Urinary bladder (tissue), 4 donors: ENCODE measurements around the gene SEMA3B. TPM values are rescaled to one million over a fixed set of nuclear protein-coding genes. Genes with fewer than 3 reads are reported as not detected.
"Not testable (repeated sequence)": the region's sequence is repeated elsewhere in the genome, so short reads cannot be mapped to it uniquely, and the experiment has no call there.

ENCODE experiments used
- DNase-seq: peaks from one replicate; pipeline ENCODE4 v3.0.0-alpha.2; 2015; ENCODE audit errors: extremely low spot score
- H3K27ac ChIP-seq: one replicate; pipeline ENCODE4 v1.5.1; 2013; ENCODE audit warnings: low read depth, mild to moderate bottlenecking, moderate library complexity
- H3K36me3 ChIP-seq: one replicate; pipeline ENCODE4 v1.6.1; 2013; ENCODE audit warnings: mild to moderate bottlenecking, moderate library complexity; ENCODE audit not compliant: insufficient read depth
- H3K4me1 ChIP-seq: one replicate; pipeline ENCODE4 v1.6.1; 2013; ENCODE audit warnings: mild to moderate bottlenecking, moderate library complexity; ENCODE audit not compliant: insufficient read depth
- H3K4me3 ChIP-seq: one replicate; pipeline ENCODE4 v1.5.1; 2013; ENCODE audit warnings: low read depth, low read length
- WGBS: extraction: QIAGEN DNeasy Blood & Tissue Kit; methylation state at CpG from one replicate; pipeline ENCODE4 v1.1.7; 2013; 5-methylcytosine and 5-hydroxymethylcytosine counted together
- polyA plus RNA-seq: library from polyadenylated mRNA; stranded (reverse); fragments of 200-250 nt; gene quantifications from one replicate; pipeline ENCODE4 v1.2.3, GENCODE V29; 2013
- total RNA-seq: library from RNA; depleted of rRNA; stranded (reverse); fragments of >200 nt; gene quantifications from one replicate; pipeline ENCODE4 v1.2.3, GENCODE V29; 2014
- donor health status: healthy with polysubstance abuse.
- donor health status: healthy.

Gene SEMA3B
- total RNA-seq (63.4 TPM), polyA plus RNA-seq (35.5 TPM)

DNA sequence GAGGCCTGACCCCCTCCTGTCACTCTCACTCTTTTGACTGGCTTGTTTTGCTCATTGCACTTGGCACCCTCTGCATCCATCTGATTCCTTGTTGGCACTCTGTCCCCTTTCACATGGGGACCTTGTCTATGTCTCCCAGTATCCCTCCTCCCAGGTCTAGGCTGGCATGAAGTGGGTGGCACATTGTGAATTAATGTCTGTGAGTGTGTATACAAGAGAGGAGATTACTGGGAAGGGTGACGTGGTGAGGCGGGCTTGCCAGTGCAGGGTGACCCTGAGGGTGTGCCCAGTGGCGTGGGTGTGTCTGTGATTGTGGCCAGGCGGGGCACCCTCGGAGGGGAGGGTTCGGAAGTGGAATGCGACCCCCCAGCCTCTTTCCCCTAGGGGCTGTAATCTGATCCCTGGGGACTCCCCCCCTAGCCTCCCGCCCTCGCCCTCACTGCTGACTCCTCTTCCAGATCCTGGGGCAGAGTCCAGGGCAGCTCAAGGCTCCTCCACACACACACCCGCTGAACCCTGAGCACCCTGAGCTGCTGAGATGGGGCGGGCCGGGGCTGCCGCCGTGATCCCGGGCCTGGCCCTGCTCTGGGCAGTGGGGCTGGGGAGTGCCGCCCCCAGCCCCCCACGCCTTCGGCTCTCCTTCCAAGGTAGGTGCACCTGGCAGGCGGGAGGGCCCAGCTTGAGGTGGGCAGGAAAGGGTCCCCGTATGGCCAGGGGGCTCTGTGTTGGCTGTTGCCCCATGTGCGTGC lies at the start of gene SEMA3B:
SEMA3B (plus strand) TSS at position 445 of the 749 bp plus-strand sequence; CDS start at position 539, 94 bp downstream.
- Histone ChIP-seq H3K4me3 (peak within 1 kb of the TSS; percentile 34), H3K4me1 (peaks cover 5% of the 10 kb centered on the region), H3K36me3 (no peaks in the 10 kb centered on the region), H3K27ac (peak within 1 kb of the TSS; percentile 66)
- 28% methylated on average over 21 of the region's 21 CpGs for WGBS
- DNase-seq: no peak

DNA sequence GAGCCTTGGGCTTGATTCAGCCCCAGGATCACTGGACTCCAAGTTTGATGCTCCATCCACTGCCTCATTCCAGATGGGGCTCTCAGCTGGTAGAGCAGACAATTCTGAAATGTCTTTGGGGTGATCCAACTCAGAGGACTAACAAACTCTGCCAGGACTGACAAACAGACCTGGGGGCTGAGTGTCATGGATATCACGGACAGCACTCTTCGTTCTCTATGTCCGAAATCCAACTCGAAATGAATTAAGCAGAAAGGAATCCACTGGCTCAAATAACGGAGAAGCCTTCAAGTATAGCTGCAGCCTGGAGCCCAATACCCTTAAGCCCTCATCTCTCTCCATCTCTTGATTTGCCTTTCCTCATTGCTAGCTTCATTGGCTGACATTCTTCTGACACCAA lies 49.7 kb upstream of the SEMA3B start:
- H3K4me3 ChIP-seq: no peak overlapping the region
- WGBS: 90% methylated on average over 5 of the region's 5 CpGs
- H3K4me1 ChIP-seq: no peaks in the 10 kb centered on the region
- DNase-seq: no peak
- no peak overlapping the region for H3K27ac ChIP-seq
- no peaks in the 10 kb centered on the region for H3K36me3 ChIP-seq

DNA sequence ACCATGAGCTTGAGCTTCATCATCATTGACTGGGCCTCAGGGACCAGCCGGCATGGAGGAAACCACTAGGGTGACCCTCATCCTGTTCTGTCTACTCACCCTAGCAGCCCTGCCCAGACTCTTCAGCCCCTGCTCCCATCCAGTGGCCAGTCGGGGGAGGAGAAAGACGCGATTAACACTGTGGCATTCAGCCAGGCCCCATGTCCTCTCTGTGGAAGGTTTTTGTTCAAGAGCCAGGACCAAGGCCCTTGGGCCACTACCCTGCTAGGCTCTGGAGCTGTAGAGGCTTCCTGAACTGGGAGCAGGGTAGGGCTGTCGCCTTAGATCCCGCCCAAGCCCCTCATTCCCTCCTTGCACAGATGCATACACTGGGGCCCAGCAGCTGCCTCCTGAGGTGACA lies 48.8 kb upstream of the SEMA3B start:
- no peak overlapping the region for H3K4me3 ChIP-seq
- no peaks in the 10 kb centered on the region for H3K4me1 ChIP-seq
- no peak for DNase-seq
- H3K27ac ChIP-seq: no peak overlapping the region
- 70% methylated on average over 6 of the region's 6 CpGs for WGBS
- no peaks in the 10 kb centered on the region for H3K36me3 ChIP-seq

DNA sequence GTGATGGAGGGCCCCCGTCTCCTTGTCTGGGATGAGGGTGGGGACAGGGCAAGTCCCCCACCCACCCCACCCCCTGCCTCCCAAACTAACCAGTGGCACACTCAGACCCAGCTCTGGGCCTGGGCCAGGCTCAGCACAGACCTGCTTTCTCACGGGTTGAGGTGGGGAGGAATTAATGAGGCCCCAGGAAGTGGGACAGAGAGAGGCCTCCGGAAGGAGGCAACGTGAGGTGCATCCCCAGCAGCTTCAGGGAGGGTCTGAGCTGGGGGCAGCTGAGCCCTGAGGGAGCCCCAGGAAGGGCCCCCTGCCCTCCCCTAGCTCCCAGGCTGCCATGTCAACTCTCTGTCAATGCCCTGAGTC lies 47.9 kb upstream of the SEMA3B start:
- WGBS: 83% methylated on average over 4 of the region's 4 CpGs
- H3K36me3 ChIP-seq: no peaks in the 10 kb centered on the region
- H3K27ac ChIP-seq: no peak overlapping the region
- H3K4me3 ChIP-seq: no peak overlapping the region
- DNase-seq: no peak
- no peaks in the 10 kb centered on the region for H3K4me1 ChIP-seq

DNA sequence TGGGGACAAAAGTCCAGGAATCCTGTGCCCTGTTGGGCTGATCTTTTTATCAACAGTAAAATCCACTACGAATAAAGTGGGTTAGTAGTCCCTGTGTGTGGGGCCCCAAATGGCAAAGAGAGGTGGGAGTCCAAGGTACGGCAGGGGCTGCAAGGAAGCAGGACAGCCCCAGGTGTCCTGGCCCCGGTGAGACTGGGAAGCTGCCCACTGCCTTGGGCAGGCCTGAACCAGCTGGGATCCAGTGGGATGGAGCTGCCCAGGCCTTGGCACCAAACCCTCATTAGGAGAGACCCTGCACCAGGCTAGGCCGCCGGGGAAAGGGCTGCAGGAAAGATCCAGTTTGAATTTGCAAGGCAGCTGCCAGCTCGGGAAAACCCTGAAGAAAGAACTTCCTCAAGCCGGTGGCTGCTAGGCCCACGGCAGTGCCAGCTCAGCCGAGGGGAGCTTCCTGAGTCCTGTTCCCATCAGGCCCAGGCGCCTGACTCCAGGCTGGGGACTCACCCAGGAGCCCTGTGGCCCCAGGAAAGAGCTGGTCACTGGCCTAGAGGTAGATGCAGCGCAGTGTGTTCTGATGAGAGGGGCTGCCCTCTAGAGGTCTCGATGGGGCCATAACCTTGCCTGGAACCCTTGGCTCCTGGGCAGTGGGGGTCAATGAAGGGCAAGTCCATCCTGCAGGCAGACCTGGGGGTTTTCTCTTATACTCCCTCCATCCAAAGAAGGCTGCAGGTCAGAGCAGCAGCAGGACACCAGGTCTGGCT lies 47.4 kb upstream of the SEMA3B start:
- 78% methylated on average over 12 of the region's 12 CpGs for WGBS
- DNase-seq: no peak
- no peak overlapping the region for H3K27ac ChIP-seq
- H3K36me3 ChIP-seq: no peaks in the 10 kb centered on the region
- no peaks in the 10 kb centered on the region for H3K4me1 ChIP-seq
- no peak overlapping the region for H3K4me3 ChIP-seq

DNA sequence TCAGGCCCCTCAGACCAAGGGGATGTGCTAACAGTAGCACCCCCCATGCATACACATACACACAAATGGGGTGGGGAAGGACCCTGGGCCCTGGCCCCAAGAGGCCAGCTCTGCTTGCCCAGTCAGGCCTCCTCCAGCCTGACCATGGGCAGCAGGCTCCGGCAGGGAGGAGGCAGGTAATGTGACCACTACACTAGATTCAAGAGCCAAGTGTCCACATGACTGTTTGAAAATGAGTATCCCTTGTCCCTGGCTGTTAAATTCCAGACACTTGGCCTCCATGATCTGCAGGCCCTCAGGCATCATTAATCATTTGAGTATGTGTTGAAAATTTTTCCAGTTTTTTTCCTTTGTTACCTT lies 46.8 kb upstream of the SEMA3B start:
- Histone ChIP-seq H3K27ac (no peak overlapping the region), H3K4me3 (no peak overlapping the region), H3K4me1 (no peaks in the 10 kb centered on the region), H3K36me3 (no peaks in the 10 kb centered on the region)
- WGBS: 98% methylated on average over 1 of the region's 1 CpG
- no peak for DNase-seq

DNA sequence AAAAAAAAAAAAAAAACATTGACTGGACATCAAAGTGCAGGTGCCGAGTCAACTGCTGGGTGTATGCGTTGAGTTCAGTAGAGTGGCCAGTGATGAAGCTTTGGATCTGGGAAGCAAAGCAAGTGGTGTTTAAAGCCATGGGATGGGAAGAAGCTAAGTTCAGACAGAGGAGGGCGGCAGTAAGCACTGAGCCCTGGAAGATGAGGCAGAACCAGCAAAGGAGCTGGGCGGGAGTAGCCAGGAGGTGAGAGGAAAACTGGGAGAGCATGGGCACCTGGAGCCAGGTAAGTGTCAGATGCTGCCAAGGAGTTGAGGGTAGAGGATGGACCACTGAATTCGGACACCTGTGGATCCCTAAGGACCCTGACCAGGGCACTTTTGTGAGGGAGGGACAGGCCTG lies 44.3 kb upstream of the SEMA3B start:
- H3K4me3 ChIP-seq: no peak overlapping the region

DNA sequence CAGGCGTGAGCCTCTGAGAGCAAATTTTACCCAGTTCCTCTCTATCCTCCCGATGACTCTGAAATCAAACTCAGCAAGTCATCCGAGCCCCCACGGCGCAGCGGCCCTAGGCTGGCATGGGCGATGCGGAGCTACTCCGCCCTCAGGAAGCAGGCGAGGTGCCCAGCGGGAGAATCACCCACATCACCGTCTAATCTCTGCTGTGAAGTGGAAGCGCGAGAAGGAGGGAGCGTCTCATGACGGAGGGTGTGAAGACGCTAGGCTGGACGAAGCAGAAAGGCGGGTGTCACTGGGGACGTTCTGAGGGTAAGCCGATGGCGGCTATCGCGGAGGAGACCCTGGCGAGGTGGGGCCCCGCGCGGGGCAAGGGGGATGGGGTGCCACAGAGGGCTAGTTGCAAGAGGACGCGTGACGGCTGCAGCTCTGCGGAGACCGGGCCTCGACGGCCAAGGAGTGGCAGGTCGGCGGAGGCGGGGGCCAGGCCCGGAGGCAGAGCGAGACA lies 42.0 kb upstream of the SEMA3B start:
- Histone ChIP-seq H3K4me1 (no peaks in the 10 kb centered on the region), H3K27ac (no peak overlapping the region), H3K36me3 (no peaks in the 10 kb centered on the region), H3K4me3 (peak overlapping the region; percentile 12)
- under 1% methylated on average over 40 of the region's 40 CpGs for WGBS
- DNase-seq: no peak

More for the DNA sequence above, 44.3 kb upstream of the SEMA3B start:
- no peak for DNase-seq
- WGBS: 68% methylated on average over 5 of the region's 5 CpGs
- Histone ChIP-seq H3K4me1 (no peaks in the 10 kb centered on the region), H3K27ac (no peak overlapping the region), H3K36me3 (no peaks in the 10 kb centered on the region)

DNA sequence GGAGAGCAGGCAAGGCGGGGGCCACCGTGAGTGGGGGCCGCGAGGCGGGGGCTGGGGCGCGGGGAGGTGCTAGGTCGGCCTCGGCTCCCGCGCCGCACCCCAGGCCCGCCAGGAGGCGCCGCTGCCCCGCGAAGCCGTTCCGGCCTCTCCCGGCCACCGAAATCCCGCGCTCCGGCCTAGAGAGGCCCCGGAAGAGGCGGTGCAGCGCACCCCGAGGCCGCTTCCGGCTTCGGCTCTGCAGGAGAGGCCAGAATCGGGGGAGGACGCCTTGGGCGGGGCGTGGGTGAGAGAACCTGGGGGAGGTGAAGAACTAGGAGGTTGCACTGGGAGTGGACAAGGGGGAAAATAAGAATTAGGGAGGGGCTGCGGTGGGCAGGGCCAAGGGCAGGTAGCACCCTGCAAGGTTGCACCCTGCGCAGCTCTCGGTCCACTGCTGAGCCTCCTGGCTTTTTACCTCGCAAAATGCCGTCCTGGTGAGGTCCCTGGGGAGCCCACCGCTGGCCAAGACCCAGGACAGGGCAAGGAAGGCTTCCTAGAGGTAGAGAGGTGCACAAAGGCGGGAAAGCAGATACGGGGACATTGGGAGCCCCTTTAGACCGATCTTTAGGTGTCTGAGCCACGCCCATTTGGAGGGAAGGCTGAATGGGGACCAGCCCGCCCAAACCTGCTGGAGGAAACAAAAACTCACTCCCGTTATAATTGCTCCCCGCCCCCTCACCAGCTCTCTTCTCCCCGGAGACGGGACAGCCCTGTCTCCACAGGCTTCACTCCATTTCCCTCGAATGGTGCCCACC lies 41.4 kb upstream of the SEMA3B start:
- 2% methylated on average over 50 of the region's 51 CpGs for WGBS
- no peaks in the 10 kb centered on the region for H3K36me3 ChIP-seq
- peak; percentile 88 for DNase-seq

DNA sequence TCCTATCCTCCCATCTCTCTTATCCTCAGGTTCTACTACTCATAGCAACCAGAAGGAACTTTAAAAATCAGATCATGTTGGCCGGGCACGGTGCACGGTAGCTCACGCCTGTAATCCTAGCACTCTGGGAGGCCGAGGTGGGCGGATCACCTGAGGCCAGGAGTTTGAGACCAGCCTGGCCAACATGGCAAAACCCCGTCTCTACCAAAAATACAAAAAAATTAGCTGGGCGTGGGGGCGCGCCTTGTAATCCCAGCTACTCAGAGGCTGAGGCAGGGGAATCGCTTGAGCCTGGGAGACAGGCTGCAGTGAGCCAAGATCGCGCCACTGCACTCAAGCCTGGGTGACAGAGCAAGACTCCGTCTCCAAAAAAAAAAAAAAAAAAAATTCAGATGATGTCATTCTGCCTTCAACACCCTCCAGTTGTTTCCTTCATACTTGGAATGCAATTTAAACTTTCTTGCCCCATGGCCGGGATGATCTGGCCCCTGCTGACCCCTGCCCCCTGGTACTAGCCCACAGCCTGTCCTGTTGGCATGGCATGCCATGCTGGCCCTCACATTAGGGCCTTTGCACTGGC lies 40.7 kb upstream of the SEMA3B start:
- H3K4me3 ChIP-seq: peak overlapping the region; percentile 49
- not testable (repeated sequence) for H3K27ac ChIP-seq, H3K36me3 ChIP-seq, H3K4me1 ChIP-seq, DNase-seq
- WGBS: 34% methylated on average over 15 of the region's 15 CpGs

More for the DNA sequence above, 41.4 kb upstream of the SEMA3B start:
- Histone ChIP-seq H3K4me1 (no peaks in the 10 kb centered on the region), H3K27ac (peak overlapping the region; percentile 68), H3K4me3 (peak overlapping the region; percentile 49)

DNA sequence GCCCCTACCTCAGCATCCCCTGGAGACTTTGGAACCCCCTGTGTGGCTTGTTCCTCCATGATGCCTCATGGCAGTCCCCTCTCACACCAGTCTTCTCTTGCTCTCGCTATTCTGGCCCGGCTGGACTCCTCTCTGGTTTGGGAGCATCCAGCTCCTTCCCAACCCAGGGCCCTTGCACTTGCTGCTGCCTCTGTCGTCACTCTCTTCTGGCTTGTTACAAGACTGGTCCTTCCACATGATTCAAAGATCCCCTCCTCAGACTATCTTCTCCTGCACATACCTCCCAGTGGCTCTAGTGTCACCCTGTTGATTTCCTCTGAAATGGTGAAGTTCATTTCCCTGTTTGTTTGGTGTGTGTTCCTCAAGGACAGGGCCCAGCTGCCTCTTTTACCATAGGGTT lies 39.5 kb upstream of the SEMA3B start:
- Histone ChIP-seq H3K4me1 (no peaks in the 10 kb centered on the region), H3K36me3 (no peaks in the 10 kb centered on the region), H3K4me3 (no peak overlapping the region), H3K27ac (no peak overlapping the region)
- no peak for DNase-seq
- WGBS: 90% methylated on average over 3 of the region's 3 CpGs

DNA sequence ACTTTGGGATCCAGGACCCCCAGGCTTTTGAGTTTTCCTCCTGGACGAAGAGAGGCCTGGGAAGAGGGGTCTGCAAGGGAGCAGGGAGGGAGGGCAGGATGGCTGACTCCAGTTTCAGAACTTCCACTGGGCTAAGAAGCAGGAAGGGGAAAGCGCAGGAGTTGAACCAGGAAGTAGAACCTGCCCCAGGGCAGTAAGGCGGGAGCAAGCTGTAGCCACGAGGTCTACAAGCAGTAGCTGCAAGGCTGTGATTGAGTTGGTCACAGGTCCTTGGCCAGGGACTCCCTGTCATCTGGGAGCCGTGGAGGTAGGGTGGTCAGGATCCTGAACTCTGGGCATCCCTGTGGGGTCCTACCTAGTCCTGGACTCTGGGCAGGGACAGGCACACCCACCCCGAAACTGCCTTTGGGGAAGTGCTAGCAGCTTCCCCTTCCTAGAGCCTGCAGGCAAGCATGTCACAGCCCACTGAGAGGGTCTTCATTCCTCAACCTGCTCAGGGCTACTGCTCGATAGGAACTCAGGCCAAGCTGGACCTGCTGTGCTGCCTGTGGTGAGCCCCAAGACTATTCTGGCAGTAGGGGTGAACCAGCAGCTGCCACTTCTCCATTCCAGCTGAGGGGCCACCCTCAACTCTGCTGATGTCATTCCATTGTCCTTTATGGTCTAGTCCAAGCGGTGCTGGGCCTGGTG lies 38.7 kb upstream of the SEMA3B start:
- H3K27ac ChIP-seq: no peak overlapping the region
- 81% methylated on average over 8 of the region's 8 CpGs for WGBS
- DNase-seq: no peak
- no peak overlapping the region for H3K4me3 ChIP-seq
- no peaks in the 10 kb centered on the region for H3K36me3 ChIP-seq
- H3K4me1 ChIP-seq: no peaks in the 10 kb centered on the region

DNA sequence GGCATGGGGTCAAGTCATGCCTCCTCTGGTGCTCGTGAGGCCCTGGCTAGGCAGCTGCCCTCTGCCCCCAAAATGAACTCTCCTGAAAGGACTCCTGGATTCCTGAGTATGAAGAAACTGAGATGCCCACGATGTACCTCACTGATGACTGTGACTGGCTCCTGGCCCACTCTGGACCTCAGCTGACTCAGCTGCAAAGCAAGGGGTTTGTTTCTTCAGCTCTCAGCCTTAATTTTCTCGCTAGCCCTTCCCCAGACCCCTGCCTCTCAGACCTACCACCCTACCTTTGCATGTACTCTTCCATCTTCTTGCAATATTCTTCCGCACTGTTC lies 38.2 kb upstream of the SEMA3B start:
- H3K36me3 ChIP-seq: no peaks in the 10 kb centered on the region
- no peak overlapping the region for H3K27ac ChIP-seq
- no peak overlapping the region for H3K4me3 ChIP-seq
- 83% methylated on average over 4 of the region's 4 CpGs for WGBS
- DNase-seq: no peak
- no peaks in the 10 kb centered on the region for H3K4me1 ChIP-seq
